Breast epithelium (tissue), 4 donors: ENCODE data around the gene ELMO1. TPM values are rescaled to one million over a fixed set of nuclear protein-coding genes. Genes with fewer than 3 reads are reported as not detected.

Experiments
- DNase-seq, 2 donors: peaks; one replicate each; pipeline ENCODE4 v3.0.0-alpha.2; 2019; ENCODE audit warnings: low spot score in 2 of 2
- H3K27ac ChIP-seq, 2 donors: fragments of 200-600 bp; sonication (generic) in 1 of 2; one replicate each; pipeline ENCODE4 v1.5.1; 2016 to 2019; ENCODE audit warnings: mild to moderate bottlenecking in 1 of 2
- H3K27me3 ChIP-seq, 2 donors: fragments of 200-600 bp; sonication (generic) in 1 of 2; one replicate each; pipeline versions ENCODE4 v1.5.1 to v1.6.0; 2017 to 2019; ENCODE audit warnings: control low read depth in 1 of 2, mild to moderate bottlenecking in 1 of 2
- H3K36me3 ChIP-seq: fragments of 200-600 bp; one replicate; pipeline ENCODE4 v1.5.1; 2019
- H3K4me1 ChIP-seq, 2 donors: fragments of 200-600 bp; sonication (generic); one replicate each; pipeline ENCODE4 v1.5.1; 2016 to 2019; ENCODE audit warnings: control low read depth in 1 of 2
- H3K4me3 ChIP-seq, 3 donors: fragments of 200-600 bp; sonication (generic); 1 replicate in 2 of 3; 2 replicates in 1 of 3; pipeline ENCODE4 v1.5.1; 2016 to 2019; ENCODE audit warnings: mild to moderate bottlenecking in 3 of 3, moderate library complexity in 2 of 3
- H3K9me3 ChIP-seq, 2 donors: fragments of 200-600 bp; sonication (generic) in 1 of 2; one replicate each; pipeline ENCODE4 v1.5.1; 2016 to 2019; ENCODE audit warnings: control low read depth in 1 of 2
- CTCF ChIP-seq, 3 donors: fragments of 450-650 bp; IDR thresholded peaks; one replicate each; pipeline ENCODE4 v1.5.1; 2016 to 2017; ENCODE audit warnings: antibody characterized with exemption in 3 of 3, mild to moderate bottlenecking in 3 of 3, moderate library complexity in 3 of 3
- POLR2A ChIP-seq: fragments of 450-650 bp; IDR thresholded peaks from one replicate; pipeline ENCODE4 v1.6.1; 2016; ENCODE audit warnings: antibody characterized with exemption, mild to moderate bottlenecking, moderate library complexity
- POLR2AphosphoS5 ChIP-seq, 3 donors: sonication (generic); formaldehyde crosslinking; IDR thresholded peaks; one replicate each; pipeline ENCODE4 v1.6.1; 2017; ENCODE audit warnings: antibody characterized with exemption in 3 of 3
- intact Hi-C: fragments of 100-400 bp; cut with DNase I; formaldehyde crosslinking; loops from one replicate; pipeline ENCODE4 v1.15.1; 2023; ENCODE audit warnings: low total_unique reads
- total RNA-seq, 3 donors: library from RNA; depleted of rRNA; stranded (reverse); fragments of >200 nt; gene quantifications; one replicate each; pipeline ENCODE4 v1.1.0, GENCODE V29; 2016

The ELMO1 gene
- total RNA-seq, 3 donors from 2014 or later = 49.5 to 110 (median 66.9) TPM

GRCh38 chr7:37467002-37467401 lies 18.3 kb upstream of the ELMO1 start:
- no peaks in the 10 kb centered on the region for H3K4me1 ChIP-seq
- H3K4me3 ChIP-seq = no peak overlapping the region
- no peaks in the 10 kb centered on the region for H3K27me3 ChIP-seq
- no peaks in the 10 kb centered on the region for H3K36me3 ChIP-seq
- H3K27ac ChIP-seq = no peak overlapping the region
- intact Hi-C loops = no loop called here
- no peak for TF ChIP-seq CTCF (IDR thresholded peaks at IDR 0.05)
- no peak for TF ChIP-seq POLR2A
- TF ChIP-seq POLR2AphosphoS5 (IDR thresholded peaks at IDR 0.05) = no peak
- no peaks in the 10 kb centered on the region for H3K9me3 ChIP-seq
- DNase-seq = no peak

DNA sequence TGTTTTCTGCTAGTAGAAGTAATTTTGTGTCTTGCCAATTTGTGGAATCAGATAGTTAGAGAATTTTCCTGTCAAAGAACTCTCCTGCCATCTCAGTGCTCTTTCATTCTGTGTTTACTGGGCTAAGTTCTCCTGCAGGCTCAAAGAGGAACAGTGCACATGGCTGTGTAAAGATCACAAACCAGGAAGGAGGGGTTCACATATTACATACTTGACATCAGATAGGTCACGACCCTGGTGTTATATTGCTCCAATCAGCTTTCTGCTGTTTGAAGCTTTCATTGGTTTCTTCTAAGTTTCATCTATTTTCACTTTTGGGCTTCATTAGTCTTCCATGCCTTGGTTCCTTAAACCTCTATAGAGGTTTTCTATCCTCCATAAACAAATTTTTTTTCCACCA lies 13.5 kb upstream of the ELMO1 start:
- no peak for DNase-seq
- H3K9me3 ChIP-seq = no peaks in the 10 kb centered on the region
- H3K36me3 ChIP-seq = no peaks in the 10 kb centered on the region
- no peak for TF ChIP-seq POLR2AphosphoS5 (IDR thresholded peaks at IDR 0.05)
- no peak for TF ChIP-seq CTCF (IDR thresholded peaks at IDR 0.05)
- TF ChIP-seq POLR2A = no peak
- H3K27me3 ChIP-seq = no peaks in the 10 kb centered on the region
- H3K4me1 ChIP-seq = no peaks in the 10 kb centered on the region
- no peak overlapping the region for H3K4me3 ChIP-seq
- H3K27ac ChIP-seq = no peak overlapping the region
- intact Hi-C loops = no loop called here

DNA sequence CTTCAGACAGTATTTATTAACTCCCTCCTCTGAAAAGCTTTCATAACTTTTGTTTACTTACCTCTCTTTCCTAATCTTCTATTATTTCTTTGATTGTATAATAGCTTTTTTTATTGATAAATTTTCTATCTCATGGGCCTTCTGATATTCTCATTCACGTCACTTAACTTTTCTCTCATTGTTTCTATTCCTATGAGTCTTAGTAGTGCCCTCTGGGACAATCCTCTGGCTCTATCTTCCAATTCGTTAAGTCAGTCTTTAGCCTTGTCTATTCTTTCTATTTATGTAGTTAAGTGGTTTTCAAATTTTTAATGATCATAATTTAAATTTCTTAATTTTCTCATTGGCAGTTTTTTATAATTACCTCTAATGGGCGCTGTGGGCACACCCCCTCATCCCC lies 6.4 kb upstream of the ELMO1 start:
- TF ChIP-seq POLR2AphosphoS5 (IDR thresholded peaks at IDR 0.05) (no peak), POLR2A (no peak), CTCF (IDR thresholded peaks at IDR 0.05) (no peak)
- intact Hi-C loops = no loop called here

GRCh38 chr7:37452346-37452745 lies 3.7 kb upstream of the ELMO1 start:
- no peak for TF ChIP-seq POLR2AphosphoS5 (IDR thresholded peaks at IDR 0.05)
- no peak for TF ChIP-seq CTCF (IDR thresholded peaks at IDR 0.05)
- TF ChIP-seq POLR2A = no peak

More for the DNA sequence above, 6.4 kb upstream of the ELMO1 start:
- H3K9me3 ChIP-seq = no peaks in the 10 kb centered on the region
- H3K4me1 ChIP-seq = no peaks in the 10 kb centered on the region
- no peak overlapping the region for H3K27ac ChIP-seq
- no peaks in the 10 kb centered on the region for H3K27me3 ChIP-seq
- no peak overlapping the region for H3K4me3 ChIP-seq
- DNase-seq = no peak
- H3K36me3 ChIP-seq = no peaks in the 10 kb centered on the region

DNA sequence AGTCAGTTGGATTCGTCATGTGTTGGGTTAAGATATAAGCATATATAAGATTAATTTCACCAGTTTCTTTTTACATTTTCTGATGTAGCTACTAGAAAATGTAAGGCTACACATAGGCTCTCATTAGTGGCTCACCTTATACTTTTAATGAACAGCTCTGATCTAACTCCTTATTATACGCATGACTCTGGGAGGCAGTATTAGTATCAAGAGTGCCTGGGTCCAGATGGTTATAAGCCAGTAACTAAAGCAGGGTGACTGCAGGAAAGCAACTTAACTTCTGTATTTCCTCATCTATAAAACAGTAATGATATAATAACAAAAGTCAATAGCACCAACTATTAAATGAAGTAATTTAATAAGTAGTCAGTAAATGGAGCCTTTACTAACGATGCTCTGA lies 1.4 kb upstream of the ELMO1 start:
- H3K4me3 ChIP-seq = no peak overlapping the region
- no peaks in the 10 kb centered on the region for H3K36me3 ChIP-seq
- TF ChIP-seq CTCF (IDR thresholded peaks at IDR 0.05) = no peak
- TF ChIP-seq POLR2AphosphoS5 (IDR thresholded peaks at IDR 0.05) = no peak
- no peak for TF ChIP-seq POLR2A
- DNase-seq = no peak
- H3K27ac ChIP-seq = no peak overlapping the region
- no peaks in the 10 kb centered on the region for H3K9me3 ChIP-seq
- H3K4me1 ChIP-seq = no peaks in the 10 kb centered on the region
- H3K27me3 ChIP-seq = no peaks in the 10 kb centered on the region
- intact Hi-C loops = no loop called here

More at GRCh38 chr7:37452346-37452745, 3.7 kb upstream of the ELMO1 start:
- H3K4me3 ChIP-seq = no peak overlapping the region
- no peaks in the 10 kb centered on the region for H3K36me3 ChIP-seq
- DNase-seq = no peak
- H3K9me3 ChIP-seq = no peaks in the 10 kb centered on the region
- H3K27ac ChIP-seq = no peak overlapping the region
- H3K4me1 ChIP-seq = no peaks in the 10 kb centered on the region
- no peaks in the 10 kb centered on the region for H3K27me3 ChIP-seq
- intact Hi-C loops = no loop called here
